Lung (tissue), 12 donors: Measurements from ENCODE around the gene ANP32B. TPM values are rescaled to one million over a fixed set of nuclear protein-coding genes. Genes with fewer than 3 reads are reported as not detected.
"Not testable (repeated sequence)": the region's sequence is repeated elsewhere in the genome, so short reads cannot be mapped to it uniquely, and the experiment has no call there.

Experiments
- ATAC-seq: fragments of 200-7000 bp; cut with Tn5 transposase; one replicate; pipeline ENCODE4 v1.9.1; 2020; ENCODE audit warnings: moderate number of reproducible peaks; ENCODE audit not compliant: insufficient read depth, low FRiP score
- DNase-seq, 3 donors: peaks; one replicate each; pipeline ENCODE4 v3.0.0-alpha.2; 2013 to 2017
- H3K27ac ChIP-seq, 2 donors: one replicate each; pipeline ENCODE4 v1.5.1; 2013; ENCODE audit warnings: mild to moderate bottlenecking in 2 of 2, moderate library complexity in 2 of 2, control low read depth in 1 of 2, inconsistent platforms in 1 of 2, low read depth in 1 of 2, low read length in 1 of 2
- H3K27me3 ChIP-seq, 3 donors: one replicate each; pipeline ENCODE4 v1.5.1; 2013; ENCODE audit warnings: low read length in 2 of 3; ENCODE audit not compliant: control insufficient read depth in 3 of 3, insufficient read depth in 3 of 3
- H3K36me3 ChIP-seq, 4 donors: one replicate each; pipeline ENCODE4 v1.5.1; 2013; ENCODE audit warnings: low read length in 4 of 4, mild to moderate bottlenecking in 1 of 4, moderate library complexity in 1 of 4; ENCODE audit not compliant: control insufficient read depth in 4 of 4, insufficient read depth in 4 of 4
- H3K4me1 ChIP-seq, 5 donors: one replicate each; pipeline ENCODE4 v1.5.1; 2013; ENCODE audit warnings: low read length in 5 of 5, mild to moderate bottlenecking in 2 of 5, moderate library complexity in 1 of 5; ENCODE audit not compliant: control insufficient read depth in 5 of 5, insufficient read depth in 5 of 5
- H3K4me3 ChIP-seq: one replicate; pipeline ENCODE4 v1.5.1; 2013; ENCODE audit warnings: mild to moderate bottlenecking, control low read depth, moderate library complexity
- H3K9ac ChIP-seq, 2 donors: one replicate each; pipeline ENCODE4 v1.5.1; 2013; ENCODE audit warnings: low read length in 2 of 2, control low read depth in 1 of 2; ENCODE audit not compliant: insufficient read depth in 1 of 2
- H3K9me3 ChIP-seq, 4 donors: one replicate each; pipeline ENCODE4 v1.5.1; 2013; ENCODE audit warnings: low read length in 3 of 4, mild to moderate bottlenecking in 1 of 4, moderate library complexity in 1 of 4; ENCODE audit not compliant: control insufficient read depth in 4 of 4, insufficient read depth in 3 of 4
- WGBS, 2 donors: extraction: QIAGEN DNeasy Blood & Tissue Kit; methylation state at CpG; one replicate each; pipeline ENCODE4 v1.1.7; 2013; 5-methylcytosine and 5-hydroxymethylcytosine counted together
- polyA plus RNA-seq, 2 donors: library from polyadenylated mRNA; stranded (reverse); fragments of 200-250 nt; gene quantifications; one replicate each; pipeline ENCODE4 v1.2.1, GENCODE V29; 2013
- total RNA-seq, 2 donors: library from RNA; depleted of rRNA in 1 of 2; stranded (reverse); fragments of >200 nt in 1 of 2; gene quantifications; one replicate each; pipeline ENCODE4 v1.2.1, GENCODE V29; 2014 to 2021
- TF ChIP-seq, protein P1 (sequence below): IDR thresholded peaks from 2 replicates; pipeline ENCODE4 v1.5.1; 2012; ENCODE audit warnings: mild to moderate bottlenecking; ENCODE audit errors: control extremely low read depth, extremely low read depth
- donor health status: control.
- donor health status: control.
- donor health status: Bipolar disorder and iron deficiency.
- donor health status: healthy.
- donor health status: DM: yes; HTN: yes; CAD: no.

The ANP32B gene
- total and polyA plus RNA-seq, 4 donors: 45.4 to 152 (median 103) TPM

DNA sequence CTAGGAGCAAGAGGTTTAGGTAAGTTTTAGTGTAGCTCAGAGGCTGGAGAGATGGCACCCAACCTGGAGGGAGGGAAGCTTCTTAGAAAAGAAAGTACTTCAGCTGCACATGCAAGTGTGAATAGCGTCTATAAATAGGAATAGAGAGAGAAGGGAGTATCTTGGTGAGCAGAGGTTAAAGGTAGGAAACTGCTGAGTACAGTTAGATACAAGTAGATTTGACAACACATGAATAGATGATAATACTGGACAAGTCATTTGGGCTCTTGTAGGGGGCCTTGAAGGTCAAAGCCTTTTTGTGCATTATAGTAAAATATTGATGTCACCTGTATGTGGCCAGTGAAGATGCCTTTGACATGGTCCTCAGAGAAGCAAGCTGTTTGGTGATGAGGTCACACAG is 34.2 kb downstream of the ANP32B start:
- ATAC-seq (no peak), DNase-seq (no peak)
- H3K36me3 ChIP-seq: peaks cover 14 to 56% (median 40%) of the 10 kb centered on the region in 4 donors
- no peaks in the 10 kb centered on the region for H3K9me3 ChIP-seq
- TF ChIP-seq, protein P1, sequence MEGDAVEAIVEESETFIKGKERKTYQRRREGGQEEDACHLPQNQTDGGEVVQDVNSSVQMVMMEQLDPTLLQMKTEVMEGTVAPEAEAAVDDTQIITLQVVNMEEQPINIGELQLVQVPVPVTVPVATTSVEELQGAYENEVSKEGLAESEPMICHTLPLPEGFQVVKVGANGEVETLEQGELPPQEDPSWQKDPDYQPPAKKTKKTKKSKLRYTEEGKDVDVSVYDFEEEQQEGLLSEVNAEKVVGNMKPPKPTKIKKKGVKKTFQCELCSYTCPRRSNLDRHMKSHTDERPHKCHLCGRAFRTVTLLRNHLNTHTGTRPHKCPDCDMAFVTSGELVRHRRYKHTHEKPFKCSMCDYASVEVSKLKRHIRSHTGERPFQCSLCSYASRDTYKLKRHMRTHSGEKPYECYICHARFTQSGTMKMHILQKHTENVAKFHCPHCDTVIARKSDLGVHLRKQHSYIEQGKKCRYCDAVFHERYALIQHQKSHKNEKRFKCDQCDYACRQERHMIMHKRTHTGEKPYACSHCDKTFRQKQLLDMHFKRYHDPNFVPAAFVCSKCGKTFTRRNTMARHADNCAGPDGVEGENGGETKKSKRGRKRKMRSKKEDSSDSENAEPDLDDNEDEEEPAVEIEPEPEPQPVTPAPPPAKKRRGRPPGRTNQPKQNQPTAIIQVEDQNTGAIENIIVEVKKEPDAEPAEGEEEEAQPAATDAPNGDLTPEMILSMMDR: no peak
- 81 to 82% methylated on average over 1 of the region's 1 CpG for WGBS, 2 donors
- no peaks in the 10 kb centered on the region for H3K27me3 ChIP-seq
- no peak overlapping the region for H3K4me3 ChIP-seq
- no peaks in the 10 kb centered on the region for H3K4me1 ChIP-seq
- H3K27ac ChIP-seq: no peak overlapping the region
- H3K9ac ChIP-seq: no peak overlapping the region

DNA sequence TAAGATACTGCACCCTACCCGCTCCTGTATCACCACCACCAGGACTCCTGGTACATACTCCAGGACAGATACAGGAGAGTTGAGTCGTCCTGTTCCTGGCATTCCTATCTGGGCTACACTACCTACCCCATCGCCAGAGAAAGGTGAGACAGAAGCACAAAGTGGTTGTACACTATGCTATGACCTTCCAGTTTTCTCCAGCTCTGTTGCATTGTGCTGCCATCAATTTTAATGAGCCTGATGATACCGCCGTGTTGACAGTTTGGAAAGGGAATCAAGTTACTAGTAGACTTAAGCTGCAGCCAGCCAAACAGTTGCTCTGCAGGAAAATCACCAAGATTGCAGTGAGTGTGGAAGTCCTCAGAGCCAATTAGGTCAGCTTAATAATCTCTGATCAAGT is 35.2 kb downstream of the ANP32B start:
- H3K4me3 ChIP-seq: no peak overlapping the region
- no peak overlapping the region for H3K27ac ChIP-seq
- DNase-seq (no peak), ATAC-seq (no peak)
- peaks cover 9 to 47% (median 32%) of the 10 kb centered on the region in 4 donors for H3K36me3 ChIP-seq
- TF ChIP-seq, protein P1: no peak
- 88 to 92% methylated on average over 5 of the region's 5 CpGs for WGBS, 2 donors
- H3K27me3 ChIP-seq: no peaks in the 10 kb centered on the region
- H3K9ac ChIP-seq: no peak overlapping the region
- H3K4me1 ChIP-seq: no peaks in the 10 kb centered on the region
- no peaks in the 10 kb centered on the region for H3K9me3 ChIP-seq

DNA sequence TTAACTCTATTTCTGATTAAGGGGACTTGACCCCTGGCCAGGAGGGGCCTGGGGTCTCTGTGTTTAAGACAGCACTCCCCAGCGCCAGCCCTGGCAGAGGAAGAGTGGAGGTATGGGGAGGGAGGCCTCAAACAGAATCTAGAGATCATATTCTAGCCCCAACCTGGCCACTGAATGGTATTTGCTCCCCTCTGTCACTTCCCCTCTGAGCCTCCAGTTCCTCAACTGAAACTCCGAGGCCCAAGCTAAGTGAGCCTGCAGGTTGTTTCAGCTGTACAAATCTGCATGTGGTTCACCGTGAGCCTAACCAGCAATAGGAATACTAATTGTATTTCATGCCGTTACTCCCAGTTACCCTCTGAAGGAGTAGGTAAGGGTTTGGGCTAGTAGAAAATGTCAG is 36.0 kb downstream of the ANP32B start:
- Histone ChIP-seq H3K4me1 (no peaks in the 10 kb centered on the region), H3K9me3 (no peaks in the 10 kb centered on the region), H3K27me3 (no peaks in the 10 kb centered on the region), H3K9ac (no peak overlapping the region), H3K27ac (no peak overlapping the region), H3K36me3 (peaks cover 9 to 42% (median 27%) of the 10 kb centered on the region in 4 donors), H3K4me3 (no peak overlapping the region)
- DNase-seq (no peak), ATAC-seq (no peak)
- WGBS, 2 donors: 75 to 86% methylated on average over 4 of the region's 4 CpGs
- TF ChIP-seq, protein P1: no peak

DNA sequence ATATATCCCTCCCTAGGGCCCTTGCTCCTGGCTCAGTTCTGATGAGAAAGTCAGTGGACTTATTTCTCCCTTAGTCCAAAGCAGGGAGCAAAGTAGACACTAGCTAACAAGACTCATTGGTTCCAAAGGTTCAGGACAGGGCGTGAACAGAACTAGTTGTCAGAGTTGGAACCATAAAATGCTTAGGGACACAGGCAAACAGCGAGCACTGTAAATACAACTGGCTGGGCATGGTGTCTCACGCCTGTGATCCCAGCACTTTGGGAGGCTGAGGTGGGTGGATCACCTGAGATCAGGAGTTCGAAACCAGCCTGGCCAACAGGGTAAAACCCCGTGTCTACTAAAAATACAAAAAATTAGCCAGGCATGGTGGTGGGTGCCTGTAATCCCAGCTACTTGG is 36.7 kb downstream of the ANP32B start:
- 89 to 90% methylated on average over 5 of the region's 5 CpGs for WGBS, 2 donors
- not testable (repeated sequence) for DNase-seq, ATAC-seq

More for the DNA sequence above, 36.7 kb downstream of the ANP32B start:
- H3K36me3 ChIP-seq: peaks cover 7 to 39% (median 24%) of the 10 kb centered on the region in 4 donors
- not testable (repeated sequence) for H3K4me1 ChIP-seq, H3K9me3 ChIP-seq, H3K9ac ChIP-seq, H3K27me3 ChIP-seq, H3K27ac ChIP-seq, H3K4me3 ChIP-seq
